Upper lobe of left lung (tissue), 4 donors: ENCODE measurements around the gene KDM2A.

Experiments used
- EP300 ChIP-seq, 4 donors: sonication (generic); formaldehyde crosslinking; IDR thresholded peaks; one replicate each; pipeline ENCODE4 v1.5.1; 2017; ENCODE audit warnings: antibody characterized with exemption in 4 of 4, control low read depth in 2 of 4
- POLR2A ChIP-seq, 4 donors: fragments of 450-650 bp; IDR thresholded peaks; one replicate each; pipeline ENCODE4 v1.5.1; 2016 to 2017; ENCODE audit warnings: antibody characterized with exemption in 4 of 4, mild to moderate bottlenecking in 2 of 4
- POLR2AphosphoS5 ChIP-seq, 2 donors: sonication (generic); formaldehyde crosslinking; IDR thresholded peaks; one replicate each; pipeline ENCODE4 v1.5.1; 2017; ENCODE audit warnings: antibody characterized with exemption in 2 of 2
- TF ChIP-seq, protein P1 (sequence below), 6 experiments: fragments of 450-650 bp in 4 of 6; fragments of 200-600 bp in 2 of 6; sonication (generic) in 2 of 6; IDR thresholded peaks; one replicate each; pipeline ENCODE4 v1.5.1; 2016 to 2019; ENCODE audit warnings: antibody characterized with exemption in 6 of 6

DNA sequence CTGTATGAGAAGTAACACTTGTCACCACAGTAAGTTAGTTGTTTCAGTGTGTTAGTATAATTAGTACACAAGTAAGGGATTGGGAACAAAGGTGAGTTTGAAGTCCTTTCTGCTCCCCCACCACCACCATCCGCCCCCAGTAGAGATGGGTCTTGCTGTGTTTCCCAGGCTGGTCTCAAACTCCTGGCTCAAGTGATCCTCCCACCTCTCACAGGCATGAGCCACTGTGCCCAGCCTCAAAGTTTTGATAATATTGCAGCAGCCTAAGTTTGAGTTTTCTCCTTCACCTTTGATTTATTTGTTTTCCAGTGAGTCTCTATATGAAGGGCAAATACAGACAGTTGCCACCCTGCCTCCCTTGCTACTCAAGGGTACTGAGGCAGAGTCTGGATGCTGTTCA lies 123.5 kb downstream of the KDM2A start:
- no peak for TF ChIP-seq POLR2A (IDR thresholded peaks at IDR 0.05)
- TF ChIP-seq, protein P1, sequence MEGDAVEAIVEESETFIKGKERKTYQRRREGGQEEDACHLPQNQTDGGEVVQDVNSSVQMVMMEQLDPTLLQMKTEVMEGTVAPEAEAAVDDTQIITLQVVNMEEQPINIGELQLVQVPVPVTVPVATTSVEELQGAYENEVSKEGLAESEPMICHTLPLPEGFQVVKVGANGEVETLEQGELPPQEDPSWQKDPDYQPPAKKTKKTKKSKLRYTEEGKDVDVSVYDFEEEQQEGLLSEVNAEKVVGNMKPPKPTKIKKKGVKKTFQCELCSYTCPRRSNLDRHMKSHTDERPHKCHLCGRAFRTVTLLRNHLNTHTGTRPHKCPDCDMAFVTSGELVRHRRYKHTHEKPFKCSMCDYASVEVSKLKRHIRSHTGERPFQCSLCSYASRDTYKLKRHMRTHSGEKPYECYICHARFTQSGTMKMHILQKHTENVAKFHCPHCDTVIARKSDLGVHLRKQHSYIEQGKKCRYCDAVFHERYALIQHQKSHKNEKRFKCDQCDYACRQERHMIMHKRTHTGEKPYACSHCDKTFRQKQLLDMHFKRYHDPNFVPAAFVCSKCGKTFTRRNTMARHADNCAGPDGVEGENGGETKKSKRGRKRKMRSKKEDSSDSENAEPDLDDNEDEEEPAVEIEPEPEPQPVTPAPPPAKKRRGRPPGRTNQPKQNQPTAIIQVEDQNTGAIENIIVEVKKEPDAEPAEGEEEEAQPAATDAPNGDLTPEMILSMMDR (IDR thresholded peaks at IDR 0.05): no peak
- TF ChIP-seq POLR2AphosphoS5 (IDR thresholded peaks at IDR 0.05): no peak
- TF ChIP-seq EP300 (IDR thresholded peaks at IDR 0.05): no peak
